Lung (tissue), 12 donors: Measurements from ENCODE around the gene ADAMTS9. TPM values are rescaled to one million over a fixed set of nuclear protein-coding genes. Genes with fewer than 3 reads are reported as not detected.
A peak's percentile ranks its signal among the peaks of the same experiment; 100 is the strongest.

Experiments used
- ATAC-seq: fragments of 200-7000 bp; cut with Tn5 transposase; one replicate; pipeline ENCODE4 v1.9.1; 2020; ENCODE audit warnings: moderate number of reproducible peaks; ENCODE audit not compliant: insufficient read depth, low FRiP score
- DNase-seq, 3 donors: peaks; one replicate each; pipeline ENCODE4 v3.0.0-alpha.2; 2013 to 2017
- H3K27ac ChIP-seq, 2 donors: one replicate each; pipeline ENCODE4 v1.5.1; 2013; ENCODE audit warnings: mild to moderate bottlenecking in 2 of 2, moderate library complexity in 2 of 2, control low read depth in 1 of 2, inconsistent platforms in 1 of 2, low read depth in 1 of 2, low read length in 1 of 2
- H3K27me3 ChIP-seq, 3 donors: one replicate each; pipeline ENCODE4 v1.5.1; 2013; ENCODE audit warnings: low read length in 2 of 3; ENCODE audit not compliant: control insufficient read depth in 3 of 3, insufficient read depth in 3 of 3
- H3K36me3 ChIP-seq, 4 donors: one replicate each; pipeline ENCODE4 v1.5.1; 2013; ENCODE audit warnings: low read length in 4 of 4, mild to moderate bottlenecking in 1 of 4, moderate library complexity in 1 of 4; ENCODE audit not compliant: control insufficient read depth in 4 of 4, insufficient read depth in 4 of 4
- H3K4me1 ChIP-seq, 5 donors: one replicate each; pipeline ENCODE4 v1.5.1; 2013; ENCODE audit warnings: low read length in 5 of 5, mild to moderate bottlenecking in 2 of 5, moderate library complexity in 1 of 5; ENCODE audit not compliant: control insufficient read depth in 5 of 5, insufficient read depth in 5 of 5
- H3K4me3 ChIP-seq: one replicate; pipeline ENCODE4 v1.5.1; 2013; ENCODE audit warnings: mild to moderate bottlenecking, control low read depth, moderate library complexity
- H3K9ac ChIP-seq, 2 donors: one replicate each; pipeline ENCODE4 v1.5.1; 2013; ENCODE audit warnings: low read length in 2 of 2, control low read depth in 1 of 2; ENCODE audit not compliant: insufficient read depth in 1 of 2
- H3K9me3 ChIP-seq, 4 donors: one replicate each; pipeline ENCODE4 v1.5.1; 2013; ENCODE audit warnings: low read length in 3 of 4, mild to moderate bottlenecking in 1 of 4, moderate library complexity in 1 of 4; ENCODE audit not compliant: control insufficient read depth in 4 of 4, insufficient read depth in 3 of 4
- CTCF ChIP-seq: IDR thresholded peaks from 2 replicates; pipeline ENCODE4 v1.5.1; 2012; ENCODE audit warnings: mild to moderate bottlenecking; ENCODE audit errors: control extremely low read depth, extremely low read depth
- WGBS, 2 donors: extraction: QIAGEN DNeasy Blood & Tissue Kit; methylation state at CpG; one replicate each; pipeline ENCODE4 v1.1.7; 2013; 5-methylcytosine and 5-hydroxymethylcytosine counted together
- polyA plus RNA-seq, 2 donors: library from polyadenylated mRNA; stranded (reverse); fragments of 200-250 nt; gene quantifications; one replicate each; pipeline ENCODE4 v1.2.1, GENCODE V29; 2013
- total RNA-seq, 2 donors: library from RNA; depleted of rRNA in 1 of 2; stranded (reverse); fragments of >200 nt in 1 of 2; gene quantifications; one replicate each; pipeline ENCODE4 v1.2.1, GENCODE V29; 2014 to 2021
- donor health status: control.
- donor health status: control.
- donor health status: Bipolar disorder and iron deficiency.
- donor health status: healthy.
- donor health status: DM: yes; HTN: yes; CAD: no.

ADAMTS9 gene
- total and polyA plus RNA-seq, 4 donors: 29.9 to 75.6 (median 42.9) TPM

- Histone ChIP-seq H3K27me3 (no peaks in the 10 kb centered on the region), H3K4me3 (no peak overlapping the region), H3K9ac (no peak overlapping the region), H3K4me1 (peaks cover 3 to 58% (median 8%) of the 10 kb centered on the region in 5 donors), H3K36me3 (peaks cover 0 to 16% (median 4%) of the 10 kb centered on the region in 4 donors), H3K27ac (no peak overlapping the region), H3K9me3 (no peaks in the 10 kb centered on the region)
- 73 to 77% methylated on average over 3 of the region's 3 CpGs for WGBS, 2 donors
- DNase-seq: no peak
- no peak for ATAC-seq
- no peak for TF ChIP-seq CTCF
Measured at GRCh38 chr3:64566859-64567258, 120.9 kb downstream of the ADAMTS9 start.

- Histone ChIP-seq H3K36me3 (peaks cover 0 to 32% (median 6%) of the 10 kb centered on the region in 4 donors), H3K4me1 (peaks cover 0 to 59% (median 3%) of the 10 kb centered on the region in 5 donors), H3K9ac (no peak overlapping the region), H3K27me3 (no peaks in the 10 kb centered on the region), H3K9me3 (no peaks in the 10 kb centered on the region), H3K4me3 (no peak overlapping the region), H3K27ac (no peak overlapping the region)
- ATAC-seq (no peak), DNase-seq (peak; percentile 71 to 84 (median 83))
- 61 to 65% methylated on average over 3 of the region's 3 CpGs for WGBS, 2 donors
- no peak for TF ChIP-seq CTCF
Measured at GRCh38 chr3:64563751-64564150, 124.0 kb downstream of the ADAMTS9 start.

GRCh38 chr3:64561868-64562267 lies 125.9 kb downstream of the ADAMTS9 start:
- H3K27ac ChIP-seq: no peak overlapping the region
- peak overlapping the region in 1 of 2 donors; percentile 95 for H3K9ac ChIP-seq
- 83 to 85% methylated on average over 2 of the region's 2 CpGs for WGBS, 2 donors
- no peak for TF ChIP-seq CTCF
- H3K36me3 ChIP-seq: peaks cover 0 to 36% (median 6%) of the 10 kb centered on the region in 4 donors
- no peaks in the 10 kb centered on the region for H3K9me3 ChIP-seq
- DNase-seq: no peak
- H3K27me3 ChIP-seq: no peaks in the 10 kb centered on the region
- ATAC-seq: no peak
- peaks cover 0 to 58% (median 3%) of the 10 kb centered on the region in 5 donors for H3K4me1 ChIP-seq
- H3K4me3 ChIP-seq: no peak overlapping the region

- 78 to 88% methylated on average over 22 of the region's 22 CpGs for WGBS, 2 donors
- Histone ChIP-seq H3K27me3 (no peaks in the 10 kb centered on the region), H3K4me3 (no peak overlapping the region), H3K9ac (peak overlapping the region in 1 of 2 donors; percentile 95), H3K4me1 (peaks cover 0 to 55% (median 3%) of the 10 kb centered on the region in 5 donors), H3K9me3 (no peaks in the 10 kb centered on the region), H3K27ac (peak overlapping the region in 1 of 2 donors; percentile 32), H3K36me3 (peaks cover 0 to 34% (median 6%) of the 10 kb centered on the region in 4 donors)
- no peak for TF ChIP-seq CTCF
- DNase-seq (peak; percentile 64 to 84 (median 80)), ATAC-seq (no peak)
Measured at GRCh38 chr3:64561325-64561843, 126.4 kb downstream of the ADAMTS9 start.
